ENCODE data around the gene STAB1.

STAB1 gene

DNA sequence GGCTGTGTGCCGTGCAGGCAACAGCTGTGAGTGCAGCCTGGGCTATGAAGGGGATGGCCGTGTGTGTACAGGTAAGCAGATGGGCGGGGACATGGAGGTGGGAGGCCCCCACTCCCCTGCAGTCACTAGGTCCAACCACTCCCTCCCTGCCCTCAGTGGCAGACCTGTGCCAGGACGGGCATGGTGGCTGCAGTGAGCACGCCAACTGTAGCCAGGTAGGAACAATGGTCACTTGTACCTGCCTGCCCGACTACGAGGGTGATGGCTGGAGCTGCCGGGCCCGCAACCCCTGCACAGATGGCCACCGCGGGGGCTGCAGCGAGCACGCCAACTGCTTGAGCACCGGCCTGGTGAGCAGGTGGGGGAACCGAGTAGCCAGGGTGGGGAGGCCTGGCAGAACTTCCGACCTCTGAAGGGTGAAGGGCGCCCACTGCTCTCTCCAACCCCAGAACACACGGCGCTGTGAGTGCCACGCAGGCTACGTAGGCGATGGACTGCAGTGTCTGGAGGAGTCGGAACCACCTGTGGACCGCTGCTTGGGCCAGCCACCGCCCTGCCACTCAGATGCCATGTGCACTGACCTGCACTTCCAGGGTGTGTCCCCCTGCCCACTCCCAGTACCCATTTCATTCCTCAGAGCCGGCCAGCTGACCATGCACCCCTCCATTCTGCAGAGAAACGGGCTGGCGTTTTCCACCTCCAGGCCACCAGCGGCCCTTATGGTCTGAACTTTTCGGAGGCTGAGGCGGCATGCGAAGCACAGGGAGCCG lies 26.9 kb downstream of the STAB1 start:
- no peak overlapping the region for H3K27ac ChIP-seq
- no peak for DNase-seq (ENCODE audit: low spot score)
- CTCF ChIA-PET: no interaction called here
- TF ChIP-seq CTCF (conservative IDR thresholded peaks at IDR 0.05; ENCODE audit: low read depth): no peak
- POLR2A ChIA-PET (ENCODE audit: low non-redundant PET): no interaction called here

DNA sequence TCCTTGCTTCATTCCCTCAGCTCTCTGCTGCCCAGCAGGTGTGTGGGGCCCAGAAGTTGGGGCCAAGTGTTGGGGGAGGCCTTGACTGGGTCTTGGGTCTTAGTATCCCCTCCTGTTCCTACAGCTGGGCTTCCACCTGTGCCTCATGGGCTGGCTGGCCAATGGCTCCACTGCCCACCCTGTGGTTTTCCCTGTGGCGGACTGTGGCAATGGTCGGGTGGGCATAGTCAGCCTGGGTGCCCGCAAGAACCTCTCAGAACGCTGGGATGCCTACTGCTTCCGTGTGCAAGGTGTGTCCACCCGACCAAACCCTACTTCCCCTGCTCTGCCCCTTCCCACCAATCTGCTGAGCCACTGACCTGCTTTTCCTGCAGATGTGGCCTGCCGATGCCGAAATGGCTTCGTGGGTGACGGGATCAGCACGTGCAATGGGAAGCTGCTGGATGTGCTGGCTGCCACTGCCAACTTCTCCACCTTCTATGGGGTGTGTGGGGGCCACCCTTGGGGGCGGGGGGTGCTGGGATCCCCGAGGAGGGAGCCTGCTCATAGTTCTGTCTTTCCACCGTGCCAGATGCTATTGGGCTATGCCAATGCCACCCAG lies 27.6 kb downstream of the STAB1 start:
- no peak for DNase-seq (ENCODE audit: low spot score)
- CTCF ChIA-PET: no interaction called here
- TF ChIP-seq CTCF (conservative IDR thresholded peaks at IDR 0.05; ENCODE audit: low read depth): no peak
- H3K27ac ChIP-seq: no peak overlapping the region
- POLR2A ChIA-PET (ENCODE audit: low non-redundant PET): no interaction called here

- CTCF ChIA-PET: no interaction called here
- POLR2A ChIA-PET (ENCODE audit: low non-redundant PET): no interaction called here
- TF ChIP-seq CTCF (conservative IDR thresholded peaks at IDR 0.05; ENCODE audit: low read depth): no peak
- no peak for DNase-seq (ENCODE audit: low spot score)
- peak overlapping the region; percentile 60 for H3K27ac ChIP-seq
Measured at GRCh38 chr3:52523386-52524257, 28.5 kb downstream of the STAB1 start.

DNA sequence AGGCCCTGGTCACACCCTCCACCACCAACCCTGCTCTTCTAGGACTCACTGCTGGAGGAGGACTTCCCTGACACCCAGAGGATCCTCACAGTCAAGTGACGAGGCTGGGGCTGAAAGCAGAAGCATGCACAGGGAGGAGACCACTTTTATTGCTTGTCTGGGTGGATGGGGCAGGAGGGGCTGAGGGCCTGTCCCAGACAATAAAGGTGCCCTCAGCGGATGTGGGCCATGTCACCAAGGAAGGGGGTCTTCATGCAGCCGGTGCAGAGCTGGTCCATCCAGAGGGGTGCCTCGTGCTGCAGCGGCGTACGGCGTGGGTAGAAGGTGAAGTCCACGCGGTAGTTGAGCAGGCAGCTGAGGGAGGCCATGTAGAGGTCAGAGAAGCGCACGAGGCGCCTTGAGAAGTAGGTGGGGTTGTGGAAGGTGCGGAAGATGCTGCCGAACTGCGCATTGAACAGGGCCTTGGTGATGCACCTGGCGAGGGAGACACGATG lies 29.2 kb downstream of the STAB1 start:
- no peak for DNase-seq (ENCODE audit: low spot score)
- TF ChIP-seq CTCF (conservative IDR thresholded peaks at IDR 0.05; ENCODE audit: low read depth): no peak
- ChIA-PET CTCF (no interaction called here), POLR2A (ENCODE audit: low non-redundant PET) (no interaction called here)
- peak overlapping the region; percentile 60 for H3K27ac ChIP-seq

GRCh38 chr3:52524752-52525679 lies 29.9 kb downstream of the STAB1 start:
- no peak for TF ChIP-seq CTCF (conservative IDR thresholded peaks at IDR 0.05; ENCODE audit: low read depth)
- DNase-seq (ENCODE audit: low spot score): no peak
- ChIA-PET POLR2A (ENCODE audit: low non-redundant PET) (no interaction called here), CTCF (no interaction called here)
- H3K27ac ChIP-seq: peak overlapping the region; percentile 60
